GM12878 (cell line): ENCODE measurements around the gene C10orf143. TPM values are rescaled to one million over a fixed set of nuclear protein-coding genes. Genes with fewer than 3 reads are reported as not detected.
"Not testable (repeated sequence)": the region's sequence is repeated elsewhere in the genome, so short reads cannot be mapped to it uniquely, and the experiment has no call there.

Experiments used
- ATAC-seq: fragments of 200-7000 bp; cut with Tn5 transposase; 3 replicates; pipeline ENCODE4 v1.9.1; 2020; ENCODE audit warnings: mild to moderate bottlenecking, moderate library complexity
- BruUV-seq: library from RNA; stranded (reverse); fragments of 400-500 nt; replicated peaks from 2 replicates; lab custom pipeline; 2021; lab: Mats Ljungman, UMichigan
- CTCF ChIA-PET: fragments of 300-600 bp; sonication (Branson Sonifier 250); formaldehyde crosslinking; extraction: SDS; loops from one replicate; lab custom pipeline; 2021; ENCODE audit warnings: inconsistent platforms; lab: Yijun Ruan, JAX
- POLR2A ChIA-PET: fragments of 350-600 bp; formaldehyde crosslinking; extraction: SDS; loops from one replicate; lab custom pipeline; 2021; ENCODE audit warnings: inconsistent platforms; lab: Charles Lee
- RAD21 ChIA-PET: fragments of 300-600 bp; sonication (Branson Sonifier 250); formaldehyde crosslinking; loops from one replicate; lab custom pipeline; 2023; ENCODE audit warnings: antibody characterized with exemption; ENCODE audit not compliant: unreplicated experiment; lab: Charles Lee
- SMC1A ChIA-PET: fragments of 300-600 bp; sonication (Branson Sonifier 250); formaldehyde crosslinking; loops from one replicate; lab custom pipeline; 2023; ENCODE audit not compliant: unreplicated experiment, uncharacterized antibody; lab: Charles Lee
- DNase-seq: peaks from one replicate; pipeline ENCODE4 v3.0.0-alpha.2; 2011; ENCODE audit warnings: low read depth, low spot score
- FAIRE-seq: peaks from 3 replicates; lab custom pipeline; 2011; peaks lifted over from hg19 to GRCh38; lab: Jason Lieb, UNC
- H2AFZ ChIP-seq: 2 replicates; pipeline ENCODE4 v1.6.0; 2011; ENCODE audit warnings: low read depth, low read length, control low read depth; ENCODE audit not compliant: control insufficient read depth
- H3K27ac ChIP-seq: 2 replicates; pipeline ENCODE4 v1.5.1; 2011; ENCODE audit warnings: control low read depth; ENCODE audit not compliant: control insufficient read depth, insufficient read depth
- H3K27me3 ChIP-seq, 2 experiments: replicated peaks in 1 of 2; 2 replicates each; pipeline versions ENCODE4 v1.6.0 to v1.6.1; 2011; ENCODE audit warnings: low read length in 1 of 2; ENCODE audit not compliant: control insufficient read depth in 2 of 2, insufficient read depth in 2 of 2
- H3K36me3 ChIP-seq, 2 experiments: 2 replicates each; pipeline ENCODE4 v1.5.1; 2011; ENCODE audit warnings: low read length in 1 of 2; ENCODE audit not compliant: control insufficient read depth in 2 of 2, insufficient read depth in 2 of 2
- H3K4me1 ChIP-seq: 2 replicates; pipeline ENCODE4 v1.6.1; 2011; ENCODE audit warnings: mild to moderate bottlenecking, low read length, moderate library complexity, mixed read lengths; ENCODE audit not compliant: control insufficient read depth, insufficient read depth
- H3K4me2 ChIP-seq: 2 replicates; pipeline ENCODE4 v1.6.0; 2011; ENCODE audit warnings: control low read depth; ENCODE audit not compliant: control insufficient read depth, insufficient read depth
- H3K4me3 ChIP-seq: fragments of 200-600 bp; sonication (generic); 2 replicates; pipeline ENCODE4 v1.5.1; 2016
- H3K79me2 ChIP-seq: 2 replicates; pipeline ENCODE4 v1.6.0; 2011; ENCODE audit warnings: low read length; ENCODE audit not compliant: control insufficient read depth, insufficient read depth
- H3K9ac ChIP-seq: 2 replicates; pipeline ENCODE4 v1.8.0; 2011; ENCODE audit warnings: low read length, control low read depth, mixed read lengths; ENCODE audit not compliant: control insufficient read depth, insufficient read depth
- H3K9me3 ChIP-seq: replicated peaks from 3 replicates; pipeline ENCODE4 v1.5.1; 2011; ENCODE audit warnings: mild to moderate bottlenecking, low read length; ENCODE audit not compliant: control insufficient read depth, insufficient read depth
- H4K20me1 ChIP-seq: 2 replicates; pipeline ENCODE4 v1.6.0; 2011; ENCODE audit not compliant: control insufficient read depth, insufficient read depth
- BCL3 ChIP-seq: IDR thresholded peaks from 2 replicates; pipeline ENCODE4 v1.6.1; 2011; ENCODE audit warnings: borderline replicate concordance, low read depth, mild to moderate bottlenecking, moderate library complexity, low read length; ENCODE audit not compliant: insufficient read depth, poor library complexity, severe bottlenecking
- BRCA1 ChIP-seq: IDR thresholded peaks from 2 replicates; pipeline ENCODE4 v1.6.1; 2011; ENCODE audit warnings: low read depth, low read length, improper control_type of control experiment
- FOXM1 ChIP-seq: IDR thresholded peaks from 2 replicates; pipeline ENCODE4 v1.6.1; 2012; ENCODE audit warnings: low read depth, mild to moderate bottlenecking, inconsistent platforms, low read length, moderate library complexity
- IKZF1 ChIP-seq: fragments of 450-650 bp; conservative IDR thresholded peaks from 2 replicates; pipeline ENCODE4 v1.6.1; 2017; ENCODE audit warnings: antibody characterized with exemption, mild to moderate bottlenecking
- KAT2A ChIP-seq: conservative IDR thresholded peaks from 2 replicates; pipeline ENCODE4 v1.6.1; 2011; ENCODE audit warnings: low read depth, low read length; ENCODE audit not compliant: control insufficient read depth
- NFIC ChIP-seq: IDR thresholded peaks from 2 replicates; pipeline ENCODE4 v1.6.1; 2012; ENCODE audit warnings: low read depth, mild to moderate bottlenecking, inconsistent platforms, low read length, moderate library complexity
- WGBS: methylation state at CpG from one replicate; pipeline ENCODE4 v1.1.6; 2016; ENCODE audit warnings: low lambda C conversion rate; ENCODE audit not compliant: insufficient replicate concordance, insufficient coverage; ENCODE audit errors: missing lambda C conversion rate; 5-methylcytosine and 5-hydroxymethylcytosine counted together
- in situ Hi-C: fragments of 300-500 bp; cut with MboI; formaldehyde crosslinking; loops from 9 replicates; pipeline ENCODE4 v1.14.3; 2018; ENCODE audit warnings: mixed read lengths
- intact Hi-C: fragments of 100-400 bp; cut with micrococcal nuclease; formaldehyde crosslinking; loops from one replicate; pipeline ENCODE4 v1.14.2; 2022; ENCODE audit not compliant: unreplicated experiment
- polyA plus RNA-seq, 11 experiments: library from polyadenylated mRNA; depleted of rRNA in 4 of 11; unstranded in 6 of 11; stranded (reverse) in 5 of 11; fragments of >200 nt; fragmentation: Nextera tagmentation in 4 of 11; fragmentation: Illumina TruSeq in 1 of 11; extraction: Ambion mirVana in 4 of 11; extraction: Trizol in 1 of 11; gene quantifications; 1 replicate in 1 of 11; 2 replicates in 10 of 11; pipeline versions ENCODE4 v1.2.1 to v1.2.3, GENCODE V29; 2011 to 2016; ENCODE audit warnings: inconsistent platforms in 2 of 11, missing spikeins in 2 of 11, low read depth in 1 of 11
- total RNA-seq, 4 experiments: library from RNA; depleted of rRNA in 3 of 4; stranded (reverse); fragments of >200 nt in 3 of 4; fragmentation: Illumina TruSeq in 1 of 4; extraction: Trizol in 1 of 4; gene quantifications; 2 replicates each; pipeline versions ENCODE4 v1.2.1 to v1.2.3, GENCODE V29; 2013 to 2021
- TF ChIP-seq, protein P1 (sequence below), 3 experiments: IDR thresholded peaks in 2 of 3; conservative IDR thresholded peaks in 1 of 3; 2 replicates each; pipeline ENCODE4 v1.5.1; 2011; ENCODE audit warnings: low read depth in 3 of 3, low read length in 3 of 3, mild to moderate bottlenecking in 3 of 3, control low read depth in 2 of 3, moderate library complexity in 2 of 3, inconsistent platforms in 1 of 3, mixed read lengths in 1 of 3; ENCODE audit not compliant: control insufficient read depth in 2 of 3, insufficient read depth in 1 of 3; ENCODE audit errors: extremely low read depth in 1 of 3

Gene C10orf143
- total and polyA plus RNA-seq, 10 of the 15 experiments (the other 5 are each of a cell fraction or from before 2014, with no cell fraction given) = 0.64 to 7.9 (median 2.6) TPM

DNA sequence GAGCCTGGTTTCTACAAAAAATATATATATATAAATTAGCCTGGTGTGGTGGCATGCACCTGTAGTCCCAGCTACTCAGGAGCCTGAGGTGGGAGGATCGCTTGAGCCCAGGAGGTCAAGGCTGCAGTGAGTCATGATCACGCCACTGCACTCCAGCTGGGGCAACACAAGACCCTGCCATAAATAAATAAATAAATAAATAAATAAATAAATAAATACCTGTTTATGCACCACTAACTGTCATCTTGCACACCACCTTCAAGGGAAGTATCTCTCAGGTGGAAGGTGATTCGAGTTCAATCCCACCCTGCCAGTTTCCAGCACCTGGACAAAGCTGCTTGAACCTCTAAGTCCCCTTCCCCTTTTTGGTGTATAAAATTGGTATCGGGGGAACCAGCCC, 6.3 kb upstream of the C10orf143 start:
- 87% methylated on average over 4 of the region's 4 CpGs for WGBS
- BruUV-seq, RAD21 ChIA-PET, FAIRE-seq, H3K9ac ChIP-seq, intact Hi-C loops, H3K4me2 ChIP-seq, H3K27ac ChIP-seq, H2AFZ ChIP-seq, H3K9me3 ChIP-seq, H3K27me3 ChIP-seq, POLR2A ChIA-PET, H3K4me1 ChIP-seq, H4K20me1 ChIP-seq, ATAC-seq, H3K36me3 ChIP-seq, H3K79me2 ChIP-seq, H3K4me3 ChIP-seq, DNase-seq: not testable (repeated sequence)
- CTCF ChIA-PET = interaction anchor here (1.1 kb wide), 1 partner anchor 11 kb away, joined by 3 read pairs; no protein-coding TSS in a partner anchor
- in situ Hi-C loops = loop anchor here (10.0 to 25.0 kb wide), 2 partner anchors 652 to 1080 kb away; partner anchors contain the start of gene MGMT
- SMC1A ChIA-PET = interaction anchor here (1.3 to 1.4 kb wide), 2 partner anchors 11 to 14 kb away, joined by 3 to 6 read pairs; no protein-coding TSS in a partner anchor

- H2AFZ ChIP-seq = no peak overlapping the region
- no peaks in the 10 kb centered on the region; the same call in 2 of the 3 replicates for H3K9me3 ChIP-seq
- H3K4me2 ChIP-seq = no peak overlapping the region
- ChIA-PET POLR2A (no interaction called here), CTCF (interaction anchor here (3.9 kb wide), 1 partner anchor 14 kb away, joined by 38 read pairs; no protein-coding TSS in a partner anchor), SMC1A (no interaction called here), RAD21 (no interaction called here)
- H3K4me1 ChIP-seq = peaks cover 12% of the 10 kb centered on the region
- no peak overlapping the region for H3K4me3 ChIP-seq
- no peak overlapping the region for H3K9ac ChIP-seq
- FAIRE-seq (no peak), ATAC-seq (no peak), DNase-seq (no peak)
- H3K79me2 ChIP-seq = peaks cover 16% of the 10 kb centered on the region
- no peaks in the 10 kb centered on the region for H3K27me3 ChIP-seq
- BruUV-seq = no TSS peak
- in situ Hi-C loops (loop anchor here (10.0 to 25.0 kb wide), 2 partner anchors 648 to 1076 kb away; partner anchors contain the start of gene MGMT), intact Hi-C loops (no loop called here)
- whole genome bisulfite sequencing = 100% methylated on average over 3 of the region's 3 CpGs
- H4K20me1 ChIP-seq = no peaks in the 10 kb centered on the region
- no peaks in the 10 kb centered on the region for H3K36me3 ChIP-seq
- no peak overlapping the region for H3K27ac ChIP-seq
- TF ChIP-seq BCL3 = no peak
- no peak for TF ChIP-seq FOXM1
- TF ChIP-seq KAT2A = no peak
- TF ChIP-seq, protein P1, sequence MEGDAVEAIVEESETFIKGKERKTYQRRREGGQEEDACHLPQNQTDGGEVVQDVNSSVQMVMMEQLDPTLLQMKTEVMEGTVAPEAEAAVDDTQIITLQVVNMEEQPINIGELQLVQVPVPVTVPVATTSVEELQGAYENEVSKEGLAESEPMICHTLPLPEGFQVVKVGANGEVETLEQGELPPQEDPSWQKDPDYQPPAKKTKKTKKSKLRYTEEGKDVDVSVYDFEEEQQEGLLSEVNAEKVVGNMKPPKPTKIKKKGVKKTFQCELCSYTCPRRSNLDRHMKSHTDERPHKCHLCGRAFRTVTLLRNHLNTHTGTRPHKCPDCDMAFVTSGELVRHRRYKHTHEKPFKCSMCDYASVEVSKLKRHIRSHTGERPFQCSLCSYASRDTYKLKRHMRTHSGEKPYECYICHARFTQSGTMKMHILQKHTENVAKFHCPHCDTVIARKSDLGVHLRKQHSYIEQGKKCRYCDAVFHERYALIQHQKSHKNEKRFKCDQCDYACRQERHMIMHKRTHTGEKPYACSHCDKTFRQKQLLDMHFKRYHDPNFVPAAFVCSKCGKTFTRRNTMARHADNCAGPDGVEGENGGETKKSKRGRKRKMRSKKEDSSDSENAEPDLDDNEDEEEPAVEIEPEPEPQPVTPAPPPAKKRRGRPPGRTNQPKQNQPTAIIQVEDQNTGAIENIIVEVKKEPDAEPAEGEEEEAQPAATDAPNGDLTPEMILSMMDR (IDR thresholded peaks at IDR 0.05 in 2 of 3, conservative IDR thresholded peaks at IDR 0.05 in 1 of 3; ENCODE audit: control insufficient read depth in 2 of 3, extremely low read depth in 1 of 3, insufficient read depth in 1 of 3, low read depth in 3 of 3, low read length in 3 of 3) = no peak
- no peak for TF ChIP-seq NFIC
- TF ChIP-seq IKZF1 = no peak
- TF ChIP-seq BRCA1 = no peak
Observed at GRCh38 chr10:130112821-130113220, 2.2 kb upstream of the C10orf143 start.
